ENCODE measurements around the gene ZNF302.

DNA sequence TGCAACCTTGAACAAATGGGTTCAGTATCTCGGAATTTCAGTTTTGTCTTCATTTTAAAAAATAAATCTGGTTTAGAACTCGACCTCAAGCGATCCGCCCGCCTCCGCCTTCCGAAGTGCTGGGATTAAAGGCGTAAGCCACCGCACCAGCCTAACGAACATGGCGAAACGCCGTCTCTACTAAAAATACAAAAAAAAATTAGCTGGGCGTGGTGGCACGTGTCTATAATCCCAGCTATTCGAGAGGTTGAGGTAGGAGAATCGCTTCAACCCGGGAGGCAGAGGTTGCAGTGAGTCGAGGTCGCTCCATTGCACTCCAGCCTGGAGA lies 571 bp downstream of the ZNF302 start:
- TF ChIP-seq TAF1 (conservative IDR thresholded peaks at IDR 0.05) = no peak
- TF ChIP-seq, protein P1, sequence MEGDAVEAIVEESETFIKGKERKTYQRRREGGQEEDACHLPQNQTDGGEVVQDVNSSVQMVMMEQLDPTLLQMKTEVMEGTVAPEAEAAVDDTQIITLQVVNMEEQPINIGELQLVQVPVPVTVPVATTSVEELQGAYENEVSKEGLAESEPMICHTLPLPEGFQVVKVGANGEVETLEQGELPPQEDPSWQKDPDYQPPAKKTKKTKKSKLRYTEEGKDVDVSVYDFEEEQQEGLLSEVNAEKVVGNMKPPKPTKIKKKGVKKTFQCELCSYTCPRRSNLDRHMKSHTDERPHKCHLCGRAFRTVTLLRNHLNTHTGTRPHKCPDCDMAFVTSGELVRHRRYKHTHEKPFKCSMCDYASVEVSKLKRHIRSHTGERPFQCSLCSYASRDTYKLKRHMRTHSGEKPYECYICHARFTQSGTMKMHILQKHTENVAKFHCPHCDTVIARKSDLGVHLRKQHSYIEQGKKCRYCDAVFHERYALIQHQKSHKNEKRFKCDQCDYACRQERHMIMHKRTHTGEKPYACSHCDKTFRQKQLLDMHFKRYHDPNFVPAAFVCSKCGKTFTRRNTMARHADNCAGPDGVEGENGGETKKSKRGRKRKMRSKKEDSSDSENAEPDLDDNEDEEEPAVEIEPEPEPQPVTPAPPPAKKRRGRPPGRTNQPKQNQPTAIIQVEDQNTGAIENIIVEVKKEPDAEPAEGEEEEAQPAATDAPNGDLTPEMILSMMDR (IDR thresholded peaks at IDR 0.05; ENCODE audit: low read depth, low read length, missing input control) = no peak
